H1 (cell line): ENCODE measurements around the gene SPANXD. TPM values are rescaled to one million over a fixed set of nuclear protein-coding genes. Genes with fewer than 3 reads are reported as not detected.

Experiments
- CTCF ChIA-PET: fragments of 300-600 bp; sonication (Branson Sonifier 250); formaldehyde crosslinking; loops from one replicate; lab custom pipeline; 2021; ENCODE audit not compliant: partially characterized antibody; lab: Charles Lee
- POLR2A ChIA-PET: fragments of 300-600 bp; sonication (Branson Sonifier 250); formaldehyde crosslinking; loops from one replicate; lab custom pipeline; 2021; ENCODE audit warnings: inconsistent platforms; ENCODE audit not compliant: partially characterized antibody; lab: Charles Lee
- DNase-seq, 2 experiments: peaks; one replicate each; pipeline versions ENCODE4 v3.0.0 to v3.0.0-alpha.2; 2010 to 2022; ENCODE audit warnings: low spot score in 2 of 2, low read depth in 1 of 2, mixed read lengths in 1 of 2
- FAIRE-seq: peaks from 2 replicates; lab custom pipeline; 2011; peaks lifted over from hg19 to GRCh38; lab: Jason Lieb, UNC
- H2AFZ ChIP-seq: 2 replicates; pipeline ENCODE4 v1.8.1; 2012; ENCODE audit warnings: low read length, inconsistent platforms
- H2AK5ac ChIP-seq: 2 replicates; pipeline ENCODE4 v1.6.1; 2013; ENCODE audit warnings: low read depth, low read length
- H2BK120ac ChIP-seq: replicated peaks from 2 replicates; pipeline ENCODE3; 2013; ENCODE audit warnings: low read depth, low read length, inconsistent platforms
- H2BK12ac ChIP-seq: 2 replicates; pipeline ENCODE4 v1.6.1; 2013; ENCODE audit warnings: low read depth, low read length
- H2BK15ac ChIP-seq: 2 replicates; pipeline ENCODE4 v1.6.1; 2013; ENCODE audit warnings: low read length
- H2BK20ac ChIP-seq: 2 replicates; pipeline ENCODE4 v1.6.1; 2013; ENCODE audit warnings: low read length
- H2BK5ac ChIP-seq: 2 replicates; pipeline ENCODE4 v1.6.1; 2013; ENCODE audit warnings: low read depth, low read length
- H3K14ac ChIP-seq: 2 replicates; pipeline ENCODE4 v1.6.1; 2013; ENCODE audit warnings: inconsistent platforms; ENCODE audit not compliant: insufficient read length
- H3K18ac ChIP-seq: 2 replicates; pipeline ENCODE4 v1.6.1; 2013; ENCODE audit warnings: low read length; ENCODE audit errors: extremely low read depth
- H3K23ac ChIP-seq: 2 replicates; pipeline ENCODE4 v1.6.1; 2013; ENCODE audit warnings: inconsistent platforms; ENCODE audit not compliant: insufficient read length
- H3K23me2 ChIP-seq: 2 replicates; pipeline ENCODE4 v1.6.1; 2013; ENCODE audit warnings: low read depth, low read length
- H3K27ac ChIP-seq: 2 replicates; pipeline ENCODE4 v1.6.1; 2011; ENCODE audit warnings: low read depth, low read length, inconsistent platforms
- H3K27me3 ChIP-seq, 4 experiments: replicated peaks in 1 of 4; 1 replicate in 1 of 4; 2 replicates in 3 of 4; pipeline versions ENCODE4 v1.6.1 to v1.8.1; 2011 to 2013; ENCODE audit warnings: low read length in 3 of 4, mild to moderate bottlenecking in 3 of 4, inconsistent platforms in 2 of 4, mixed read lengths in 2 of 4, moderate library complexity in 1 of 4; ENCODE audit not compliant: control insufficient read depth in 3 of 4, insufficient read depth in 3 of 4; ENCODE audit errors: extremely low read depth in 1 of 4
- H3K36me3 ChIP-seq, 4 experiments: 2 replicates each; pipeline versions ENCODE4 v1.6.1 to v1.8.1; 2011 to 2013; ENCODE audit warnings: mild to moderate bottlenecking in 4 of 4, low read length in 3 of 4, moderate library complexity in 2 of 4, control low read depth in 1 of 4, inconsistent platforms in 1 of 4; ENCODE audit not compliant: insufficient read depth in 4 of 4, control insufficient read depth in 2 of 4
- H3K4ac ChIP-seq: replicated peaks from 2 replicates; pipeline ENCODE3; 2013; ENCODE audit warnings: low read length, low read depth, mixed read lengths, inconsistent platforms; ENCODE audit not compliant: insufficient read length
- H3K4me1 ChIP-seq, 4 experiments: replicated peaks in 1 of 4; 1 replicate in 1 of 4; 2 replicates in 3 of 4; pipeline versions ENCODE4 v1.6.1 to v1.8.1; 2011 to 2013; ENCODE audit warnings: low read length in 3 of 4, inconsistent platforms in 2 of 4, mixed read lengths in 1 of 4; ENCODE audit not compliant: insufficient read depth in 4 of 4, control insufficient read depth in 3 of 4
- H3K4me2 ChIP-seq, 2 experiments: 2 replicates each; pipeline versions ENCODE4 v1.6.1 to v1.8.1; 2011 to 2013; ENCODE audit warnings: low read depth in 2 of 2, low read length in 2 of 2, control low read depth in 1 of 2, inconsistent platforms in 1 of 2, mild to moderate bottlenecking in 1 of 2; ENCODE audit not compliant: insufficient read depth in 1 of 2
- H3K4me3 ChIP-seq, 4 experiments: fragments of 200-600, 300-600 bp in 1 of 4; sonication (generic), shearing (Covaris generic), sonication (Bioruptor Twin) in 1 of 4; 2 replicates each; pipeline versions ENCODE4 v1.5.1 to v1.8.1; 2011 to 2016; ENCODE audit warnings: low read length in 4 of 4, low read depth in 3 of 4, control low read depth in 2 of 4, inconsistent platforms in 2 of 4, mild to moderate bottlenecking in 2 of 4, mixed read lengths in 1 of 4, moderate library complexity in 1 of 4; ENCODE audit not compliant: insufficient read depth in 2 of 4; ENCODE audit errors: extremely low read depth in 1 of 4
- H3K56ac ChIP-seq: replicated peaks from 2 replicates; pipeline ENCODE3; 2013; ENCODE audit warnings: low read depth, mild to moderate bottlenecking, mixed read lengths, low read length, inconsistent platforms; ENCODE audit not compliant: insufficient read length
- H3K79me1 ChIP-seq: 2 replicates; pipeline ENCODE4 v1.6.1; 2013; ENCODE audit warnings: low read depth, low read length, control low read depth
- H3K79me2 ChIP-seq, 2 experiments: 2 replicates each; pipeline versions ENCODE4 v1.6.1 to v1.8.1; 2012 to 2013; ENCODE audit warnings: low read length in 2 of 2, mild to moderate bottlenecking in 2 of 2, inconsistent platforms in 1 of 2; ENCODE audit not compliant: insufficient read depth in 2 of 2, control insufficient read depth in 1 of 2
- H3K9ac ChIP-seq, 4 experiments: replicated peaks in 1 of 4; 1 replicate in 1 of 4; 2 replicates in 3 of 4; pipeline versions ENCODE4 v1.6.1 to v1.8.1; 2011 to 2013; ENCODE audit warnings: low read depth in 3 of 4, low read length in 3 of 4, control low read depth in 2 of 4, mild to moderate bottlenecking in 2 of 4, moderate library complexity in 2 of 4, inconsistent platforms in 1 of 4; ENCODE audit errors: extremely low read depth in 1 of 4
- H3K9me3 ChIP-seq, 2 experiments: 2 replicates each; pipeline versions ENCODE4 v1.6.1 to v1.8.1; 2012 to 2013; ENCODE audit warnings: mild to moderate bottlenecking in 2 of 2, moderate library complexity in 2 of 2, control low read depth in 1 of 2, inconsistent platforms in 1 of 2, low read depth in 1 of 2, low read length in 1 of 2, mixed read lengths in 1 of 2; ENCODE audit not compliant: insufficient read depth in 2 of 2
- H4K20me1 ChIP-seq, 2 experiments: replicated peaks in 1 of 2; 2 replicates each; pipeline versions ENCODE3 to v1.8.1; 2011 to 2013; ENCODE audit warnings: inconsistent platforms in 2 of 2, low read length in 2 of 2, mild to moderate bottlenecking in 1 of 2; ENCODE audit not compliant: insufficient read depth in 2 of 2, control insufficient read depth in 1 of 2
- H4K5ac ChIP-seq: 2 replicates; pipeline ENCODE4 v1.6.1; 2013; ENCODE audit warnings: low read length, low read depth, mixed read lengths, inconsistent platforms; ENCODE audit not compliant: insufficient read length
- H4K8ac ChIP-seq: 2 replicates; pipeline ENCODE4 v1.8.0; 2013; ENCODE audit warnings: mild to moderate bottlenecking, moderate library complexity, low read length, inconsistent platforms; ENCODE audit not compliant: insufficient read depth; ENCODE audit errors: extremely low read depth
- H4K91ac ChIP-seq: replicated peaks from 2 replicates; pipeline ENCODE3; 2013; ENCODE audit warnings: low read length, mixed read lengths, inconsistent platforms; ENCODE audit not compliant: insufficient read length
- GABPA ChIP-seq: IDR thresholded peaks from 2 replicates; pipeline ENCODE4 v1.6.1; 2011; ENCODE audit warnings: mild to moderate bottlenecking, low read length, moderate library complexity, borderline replicate concordance; ENCODE audit not compliant: insufficient read depth
- YY1 ChIP-seq: IDR thresholded peaks from 2 replicates; pipeline ENCODE4 v1.6.1; 2011; ENCODE audit warnings: low read depth, mild to moderate bottlenecking, low read length
- WGBS, 2 experiments: shearing (Covaris generic) in 1 of 2; methylation state at CpG; one replicate each; pipeline versions ENCODE4 v1.1.6 to v1.1.7; 2013 to 2015; ENCODE audit warnings: low lambda C conversion rate in 2 of 2, mixed read lengths in 2 of 2, inconsistent platforms in 1 of 2, low coverage in 1 of 2, missing lambda C conversion rate in 1 of 2; ENCODE audit not compliant: insufficient replicate concordance in 2 of 2, insufficient coverage in 1 of 2, insufficient read length in 1 of 2; ENCODE audit errors: extremely low coverage in 1 of 2, missing lambda C conversion rate in 1 of 2; 5-methylcytosine and 5-hydroxymethylcytosine counted together
- polyA plus RNA-seq, 7 experiments: library from polyadenylated mRNA; depleted of rRNA in 3 of 7; stranded (reverse) in 5 of 7; unstranded in 2 of 7; fragments of >200 nt in 5 of 7; fragments of 200-250 nt in 2 of 7; gene quantifications; 1 replicate in 5 of 7; 2 replicates in 1 of 7; 4 replicates in 1 of 7; pipeline versions ENCODE4 v1.2.1 to v1.2.3, GENCODE V29; 2011 to 2013; ENCODE audit warnings: missing spikeins in 2 of 7, mixed read lengths in 2 of 7
- total RNA-seq: library from RNA; stranded (reverse); fragmentation: NEBNext Ultra II Directional; extraction: Animal tissue kit (Norgen Biotek cat#: 25700); gene quantifications from 2 replicates; pipeline ENCODE4 v1.2.1, GENCODE V29; 2021
- TF ChIP-seq, protein P1 (sequence below): IDR thresholded peaks from 2 replicates; pipeline ENCODE4 v1.6.1; 2011; ENCODE audit warnings: low read length, improper control_type of control experiment

SPANXD gene
- total and polyA plus RNA-seq, 2 of the 8 experiments (the other 6 are each of a cell fraction or from before 2014, with no cell fraction given) = not detected

DNA sequence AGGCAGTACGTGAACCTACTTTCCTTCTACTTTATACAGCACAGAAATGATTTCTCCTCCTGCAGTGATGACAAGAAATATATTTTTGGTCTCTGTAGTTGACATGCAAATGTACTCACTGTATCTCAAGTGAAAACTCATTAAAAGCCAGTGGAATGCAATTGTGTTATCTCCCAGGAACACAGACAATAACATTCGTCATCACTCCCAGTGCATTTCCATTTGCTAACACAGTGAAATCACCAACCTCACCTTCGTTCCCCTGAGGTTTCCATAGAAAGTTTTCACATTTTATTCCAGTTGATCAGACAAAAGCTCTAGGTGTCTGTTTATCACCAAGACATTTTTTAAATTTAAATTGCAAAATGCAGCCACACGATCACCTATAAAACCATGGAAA lies 2.5 kb upstream of the SPANXD start:
- Histone ChIP-seq H3K9ac (no peak overlapping the region), H3K56ac (no peak overlapping the region), H3K18ac (no peak overlapping the region), H2BK5ac (no peak overlapping the region), H3K23me2 (no peaks in the 10 kb centered on the region), H3K79me1 (no peaks in the 10 kb centered on the region), H3K9me3 (no peaks in the 10 kb centered on the region), H3K23ac (no peak overlapping the region), H3K79me2 (no peaks in the 10 kb centered on the region), H3K36me3 (no peaks in the 10 kb centered on the region), H2BK120ac (no peak overlapping the region), H2BK12ac (no peak overlapping the region), H4K91ac (no peak overlapping the region), H2BK20ac (no peak overlapping the region), H4K5ac (no peak overlapping the region), H3K4me1 (no peaks in the 10 kb centered on the region), H2AFZ (no peak overlapping the region), H3K4me2 (no peak overlapping the region), H2AK5ac (no peak overlapping the region), H3K27me3 (no peaks in the 10 kb centered on the region), H4K20me1 (no peaks in the 10 kb centered on the region), H4K8ac (no peak overlapping the region), H3K14ac (no peak overlapping the region), H2BK15ac (no peak overlapping the region), H3K4me3 (no peak overlapping the region), H3K4ac (no peak overlapping the region), H3K27ac (no peak overlapping the region)
- 91% methylated on average over 4 of the region's 4 CpGs; no CpG with 5 or more reads in 1 of the 2 experiments for WGBS, 2 experiments
- ChIA-PET CTCF (no interaction called here), POLR2A (no interaction called here)
- DNase-seq (no peak), FAIRE-seq (no peak)
- TF ChIP-seq GABPA (no peak), YY1 (no peak)
- TF ChIP-seq, protein P1, sequence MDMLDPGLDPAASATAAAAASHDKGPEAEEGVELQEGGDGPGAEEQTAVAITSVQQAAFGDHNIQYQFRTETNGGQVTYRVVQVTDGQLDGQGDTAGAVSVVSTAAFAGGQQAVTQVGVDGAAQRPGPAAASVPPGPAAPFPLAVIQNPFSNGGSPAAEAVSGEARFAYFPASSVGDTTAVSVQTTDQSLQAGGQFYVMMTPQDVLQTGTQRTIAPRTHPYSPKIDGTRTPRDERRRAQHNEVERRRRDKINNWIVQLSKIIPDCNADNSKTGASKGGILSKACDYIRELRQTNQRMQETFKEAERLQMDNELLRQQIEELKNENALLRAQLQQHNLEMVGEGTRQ = no peak
